Fibroblast of pulmonary artery (primary cell): ENCODE measurements around the gene PDSS2.

Source experiments
- DNase-seq: peaks from one replicate; pipeline ENCODE4 v3.0.0-alpha.2; 2010; ENCODE audit warnings: low read depth
- H3K4me3 ChIP-seq: replicated peaks from 2 replicates; pipeline ENCODE4 v1.5.1; 2011; ENCODE audit warnings: low read depth, mild to moderate bottlenecking, control low read depth, low read length, moderate library complexity
- CTCF ChIP-seq: IDR thresholded peaks from 2 replicates; pipeline ENCODE4 v1.5.1; 2011; ENCODE audit warnings: mild to moderate bottlenecking, control low read depth, low read length, inconsistent platforms; ENCODE audit errors: missing control alignments

The PDSS2 gene

GRCh38 chr6:107328081-107328480 lies 131.3 kb downstream of the PDSS2 start:
- H3K4me3 ChIP-seq, result no peak overlapping the region
- no peak for TF ChIP-seq CTCF
- DNase-seq, result no peak

- no peak overlapping the region for H3K4me3 ChIP-seq
- TF ChIP-seq CTCF, result no peak
- DNase-seq, result peak; percentile 44
Measured at GRCh38 chr6:107323133-107323785, 136.1 kb downstream of the PDSS2 start.

GRCh38 chr6:107321793-107322192 lies 137.6 kb downstream of the PDSS2 start:
- no peak for TF ChIP-seq CTCF
- H3K4me3 ChIP-seq, result no peak overlapping the region
- no peak for DNase-seq

DNA sequence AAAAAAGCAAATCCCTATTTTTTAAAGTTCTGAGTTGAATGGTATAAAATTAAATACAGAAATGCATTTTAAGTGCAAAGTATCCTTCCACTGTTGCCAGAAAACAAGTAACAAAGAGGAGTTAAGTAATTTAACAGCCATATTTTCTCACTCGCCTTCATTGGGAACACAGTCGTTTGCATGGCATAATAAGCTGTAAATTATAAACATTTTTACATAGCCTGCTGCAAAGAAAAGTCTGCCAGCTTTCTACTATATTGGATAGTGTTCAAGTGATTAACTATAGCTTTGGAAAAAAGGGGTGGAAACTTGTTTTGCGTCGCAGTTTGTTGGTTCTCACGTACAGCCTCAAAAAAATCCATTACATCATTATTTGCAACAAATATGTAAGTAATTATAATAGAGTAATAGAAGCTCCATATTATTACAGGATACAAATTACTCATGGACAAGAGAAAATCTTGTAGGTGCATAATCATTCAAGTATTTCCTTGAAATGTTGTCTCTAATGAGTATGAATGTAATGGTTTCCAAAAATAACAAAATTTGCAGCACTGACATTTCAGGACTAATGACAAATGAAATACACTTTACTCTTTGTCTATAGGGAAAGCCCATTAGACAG lies 139.3 kb downstream of the PDSS2 start:
- DNase-seq, result peak; percentile 24
- H3K4me3 ChIP-seq, result no peak overlapping the region
- TF ChIP-seq CTCF, result no peak

DNA sequence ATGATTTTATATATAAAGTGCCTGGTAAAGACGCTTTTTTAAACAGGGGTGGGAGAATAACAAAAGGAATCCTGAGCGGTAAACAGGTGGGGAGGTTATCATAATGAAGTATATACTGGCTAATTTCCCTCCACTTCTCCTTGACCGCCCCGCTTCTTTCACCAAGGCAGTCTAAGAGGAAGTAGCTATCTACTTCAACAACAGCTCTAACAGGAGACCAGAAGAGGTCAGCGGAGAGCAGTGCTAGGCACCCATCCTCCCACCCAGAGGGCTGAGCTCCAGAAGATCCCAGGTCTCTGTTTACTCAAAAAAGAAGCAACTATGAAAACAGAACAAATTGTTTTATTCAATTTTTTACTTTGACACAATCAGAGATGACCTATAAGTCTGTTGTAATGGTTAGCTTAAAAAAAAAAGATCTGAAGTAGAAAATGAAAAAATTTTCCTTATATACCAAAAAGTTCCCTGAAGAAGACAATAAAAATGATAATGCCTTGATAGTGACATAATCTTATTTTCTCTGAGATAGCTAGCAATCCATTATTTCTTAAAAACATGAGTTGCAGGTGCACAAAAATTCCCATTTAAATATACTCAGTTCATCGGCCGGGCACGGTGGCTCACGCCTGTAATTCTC lies 141.1 kb downstream of the PDSS2 start:
- DNase-seq, result peak; percentile 71
- H3K4me3 ChIP-seq, result no peak overlapping the region
- peak; percentile 89 for TF ChIP-seq CTCF

- no peak overlapping the region for H3K4me3 ChIP-seq
- DNase-seq, result no peak
- no peak for TF ChIP-seq CTCF
Measured at GRCh38 chr6:107315114-107315513, 144.2 kb downstream of the PDSS2 start.

DNA sequence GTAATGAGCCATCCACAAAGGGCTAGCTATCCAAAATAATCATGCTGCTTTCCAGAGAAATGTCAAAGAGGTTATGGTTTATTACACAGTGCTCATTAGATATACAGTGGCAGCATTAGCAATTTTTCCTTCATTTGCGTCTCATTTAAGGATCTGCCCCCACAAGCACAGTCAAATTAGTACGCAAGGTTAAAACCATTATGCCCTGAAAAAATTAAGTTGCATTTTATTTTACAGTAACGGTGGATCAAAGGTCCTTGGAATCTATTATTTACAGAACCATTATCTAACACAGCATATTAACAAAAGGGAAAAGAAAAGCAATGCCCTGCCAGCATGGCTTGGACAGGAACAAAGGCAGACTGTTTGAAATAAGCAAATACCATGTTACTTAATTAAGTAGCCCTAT lies 144.8 kb downstream of the PDSS2 start:
- TF ChIP-seq CTCF, result no peak
- DNase-seq, result no peak

More for the DNA sequence above, 144.8 kb downstream of the PDSS2 start:
- no peak overlapping the region for H3K4me3 ChIP-seq
